ENCODE results near the gene SAMD11.
A peak's percentile ranks its signal among the peaks of the same experiment; 100 is the strongest.

SAMD11 gene

GRCh38 chr1:964691-965525 is 41.2 kb downstream of the SAMD11 start:
- no peak for TF ChIP-seq CTCF (IDR thresholded peaks at IDR 0.05; ENCODE audit: low read depth, low read length, missing control alignments)
- no peak for DNase-seq (ENCODE audit: extremely low read depth, low read depth)
- H3K4me3 ChIP-seq (replicated peaks; ENCODE audit: low read depth, low read length), result no peak overlapping the region

GRCh38 chr1:965526-966134 is 41.9 kb downstream of the SAMD11 start:
- no peak for DNase-seq (ENCODE audit: extremely low read depth, low read depth)
- no peak for TF ChIP-seq CTCF (IDR thresholded peaks at IDR 0.05; ENCODE audit: low read depth, low read length, missing control alignments)
- peak overlapping the region; percentile 53; the same call in 1 of the 2 replicates for H3K4me3 ChIP-seq (replicated peaks; ENCODE audit: low read depth, low read length)

- no peak for DNase-seq (ENCODE audit: extremely low read depth, low read depth)
- no peak for TF ChIP-seq CTCF (IDR thresholded peaks at IDR 0.05; ENCODE audit: low read depth, low read length, missing control alignments)
- H3K4me3 ChIP-seq (replicated peaks; ENCODE audit: low read depth, low read length), result peak within 1 kb of the TSS; percentile 53
Observed at GRCh38 chr1:966135-966703, 42.5 kb downstream of the SAMD11 start, which contains the start of gene PLEKHN1. TSS of gene PLEKHN1 (plus strand) at chr1:966482. CDS start at chr1:966532, 50 bp downstream.

- peak overlapping the region; percentile 53 for H3K4me3 ChIP-seq (replicated peaks; ENCODE audit: low read depth, low read length)
- no peak for DNase-seq (ENCODE audit: extremely low read depth, low read depth)
- TF ChIP-seq CTCF (IDR thresholded peaks at IDR 0.05; ENCODE audit: low read depth, low read length, missing control alignments), result no peak
Observed at GRCh38 chr1:966704-967300, 43.1 kb downstream of the SAMD11 start.

- no peak for TF ChIP-seq CTCF (IDR thresholded peaks at IDR 0.05; ENCODE audit: low read depth, low read length, missing control alignments)
- peak overlapping the region; percentile 53; the same call in 1 of the 2 replicates for H3K4me3 ChIP-seq (replicated peaks; ENCODE audit: low read depth, low read length)
- no peak for DNase-seq (ENCODE audit: extremely low read depth, low read depth)
Observed at GRCh38 chr1:967466-968343, 44.0 kb downstream of the SAMD11 start.

All from HFF-Myc (cell line).